HepG2 (cell line): ENCODE measurements around the gene HCFC2.

Experiments used
- ATF6 ChIP-seq: sonication (generic); formaldehyde crosslinking; conservative IDR thresholded peaks from 2 replicates; pipeline ENCODE4 v1.4.0; 2020; ENCODE audit warnings: missing genetic modification reagents
- EZH2 ChIP-seq: conservative IDR thresholded peaks from 2 replicates; pipeline ENCODE4 v1.6.1; 2012; ENCODE audit warnings: mild to moderate bottlenecking, low read depth, low read length, moderate library complexity
- FOXO4 ChIP-seq: sonication (generic); formaldehyde crosslinking; conservative IDR thresholded peaks from 2 replicates; pipeline ENCODE4 v1.8.1; 2023; ENCODE audit warnings: missing genetic modification reagents
- KLF11 ChIP-seq: IDR thresholded peaks from 2 replicates; pipeline ENCODE4 v1.6.1; 2016; ENCODE audit warnings: missing compliant biosample characterization
- MYPOP ChIP-seq: sonication (generic); formaldehyde crosslinking; IDR thresholded peaks from 2 replicates; pipeline ENCODE4 v1.8.1; 2023; ENCODE audit warnings: mild to moderate bottlenecking, moderate library complexity, missing genetic modification reagents
- SMARCC2 ChIP-seq: fragments of 450-650 bp; IDR thresholded peaks from 2 replicates; pipeline ENCODE4 v1.6.1; 2017; ENCODE audit warnings: antibody characterized with exemption, mild to moderate bottlenecking
- STAT6 ChIP-seq: sonication (generic); formaldehyde crosslinking; IDR thresholded peaks from 2 replicates; pipeline ENCODE4 v1.4.0; 2020; ENCODE audit warnings: missing genetic modification reagents, mild to moderate bottlenecking, borderline replicate concordance
- TBX3 ChIP-seq: fragments of 450-650 bp; IDR thresholded peaks from 2 replicates; pipeline ENCODE4 v1.6.1; 2017; ENCODE audit warnings: antibody characterized with exemption, mild to moderate bottlenecking, inconsistent platforms, borderline replicate concordance

- TF ChIP-seq EZH2 (no peak), ATF6 (CRISPR knock-in tag) (no peak), FOXO4 (CRISPR knock-in tag) (no peak), TBX3 (no peak), MYPOP (no peak), STAT6 (CRISPR knock-in tag) (no peak), SMARCC2 (no peak), KLF11 (CRISPR knock-in tag) (no peak)
Observed at GRCh38 chr12:104083769-104084475, 19.6 kb downstream of the HCFC2 start.
